MV-4-11 (cell line): ENCODE results near the gene RPL9.
"Not testable (repeated sequence)": the region's sequence is repeated elsewhere in the genome, so short reads cannot be mapped to it uniquely, and the experiment has no call there.

Experiments used
- DNase-seq: peaks from one replicate; lab custom pipeline; 2025; lab: John Stamatoyannopoulos, UW

The RPL9 gene

GRCh38 chr4:39425297-39425696 lies 33.4 kb downstream of the RPL9 start:
- not testable (repeated sequence) for DNase-seq

DNA sequence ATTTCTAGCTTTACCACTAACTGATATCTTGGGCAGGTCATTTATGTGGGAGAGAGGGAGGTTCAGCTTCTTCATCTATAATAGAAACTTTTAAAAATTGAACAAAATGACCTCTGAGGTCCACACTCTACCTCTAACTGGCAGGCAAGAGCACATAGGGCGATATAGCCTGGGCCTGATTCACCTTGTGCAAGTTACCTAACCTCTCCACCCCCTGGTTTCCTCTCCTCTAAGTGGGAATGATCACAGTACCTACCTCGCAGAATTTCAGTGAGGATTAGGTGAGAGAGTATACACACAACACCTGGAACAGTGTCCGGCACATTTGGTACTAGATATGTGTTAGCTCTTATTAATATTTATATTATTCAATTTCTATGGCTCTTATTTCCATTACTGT lies 36.5 kb downstream of the RPL9 start:
- DNase-seq: no peak

DNA sequence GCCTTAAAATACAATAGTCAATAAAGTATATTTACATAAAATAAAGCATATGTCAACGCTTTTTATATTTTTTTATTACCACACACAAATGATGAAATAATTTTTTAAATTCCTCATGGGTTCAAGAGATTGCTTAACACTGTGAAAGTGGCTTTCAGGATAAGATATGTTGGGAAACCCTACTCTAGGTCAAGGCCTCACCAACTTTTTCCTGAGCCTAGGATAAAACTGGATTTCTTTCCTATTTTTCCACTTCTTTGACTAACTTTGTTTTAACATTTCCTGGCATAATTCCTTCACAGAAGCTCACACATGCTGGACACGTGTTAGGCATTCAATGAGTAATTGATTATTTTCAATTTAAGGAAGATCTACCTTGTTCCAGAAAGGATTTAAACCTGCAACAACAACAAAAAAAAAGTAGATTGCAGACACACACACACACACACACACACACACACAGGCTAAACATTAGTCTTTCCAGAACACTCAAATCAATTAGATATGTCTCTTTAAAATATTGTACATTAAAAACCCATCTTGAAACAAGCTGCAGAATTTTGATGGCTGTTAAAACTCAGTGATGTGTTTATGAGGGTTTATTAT lies 42.9 kb downstream of the RPL9 start:
- no peak for DNase-seq

- DNase-seq: not testable (repeated sequence)
Measured at GRCh38 chr4:39411561-39411960, 47.2 kb downstream of the RPL9 start.

DNA sequence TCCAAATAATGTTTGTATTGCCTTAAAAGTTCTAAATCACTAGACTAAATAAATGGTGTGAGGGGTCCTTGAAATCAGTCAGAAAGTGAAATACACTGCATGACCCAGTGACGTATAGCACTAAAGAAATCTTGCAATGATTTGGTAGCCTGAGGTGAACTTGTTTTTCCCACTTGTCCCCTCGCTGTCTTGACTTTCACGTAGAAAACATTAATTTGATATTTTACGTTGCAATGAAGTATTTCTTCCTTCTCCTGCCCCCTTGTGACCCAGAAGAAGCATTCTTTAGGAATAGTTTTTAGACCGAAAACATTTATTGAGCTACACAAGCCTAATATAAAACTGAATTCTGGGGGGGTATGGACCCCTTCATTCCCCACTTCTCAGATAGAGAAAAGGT lies 48.3 kb downstream of the RPL9 start:
- no peak for DNase-seq

- DNase-seq: no peak
Measured at GRCh38 chr4:39407584-39407885, 51.2 kb downstream of the RPL9 start.

GRCh38 chr4:39406763-39407583 lies 51.7 kb downstream of the RPL9 start, which contains the start of gene KLB:
KLB (plus strand) TSS chr4:39406930; CDS start chr4:39406950, 20 bp downstream.
- no peak for DNase-seq
